Activated B cell treated with CpG ODN at 0.5 μM for 24 hours (primary cell): ENCODE results near the gene TP53I3. TPM values are rescaled to one million over a fixed set of nuclear protein-coding genes. Genes with fewer than 3 reads are reported as not detected.

ENCODE experiments used
- ATAC-seq: fragments of 200-7000 bp; cut with Tn5 transposase; one replicate; pipeline ENCODE4 v1.10.0; 2021; ENCODE audit warnings: low read depth, mild to moderate bottlenecking, moderate library complexity
- CTCF ChIA-PET: fragments of 350-600 bp; sonication (Branson Sonifier 250); formaldehyde crosslinking; loops from one replicate; lab custom pipeline; 2021; ENCODE audit warnings: antibody characterized with exemption; lab: Charles Lee
- POLR2A ChIA-PET: fragments of 350-600 bp; sonication (Branson Sonifier 250); formaldehyde crosslinking; loops from one replicate; lab custom pipeline; 2021; ENCODE audit warnings: antibody characterized with exemption; lab: Charles Lee
- DNase-seq: peaks from one replicate; pipeline ENCODE4 v3.0.0; 2022
- H3K27ac Mint-ChIP-seq: one replicate; pipeline ENCODE4 v1.8.0; 2020; ENCODE audit warnings: mixed read lengths
- H3K27me3 Mint-ChIP-seq: one replicate; pipeline ENCODE4 v1.8.0; 2021; ENCODE audit warnings: mixed read lengths
- H3K36me3 Mint-ChIP-seq: one replicate; pipeline ENCODE4 v1.8.0; 2021; ENCODE audit warnings: low read depth, mixed read lengths
- H3K4me1 Mint-ChIP-seq: one replicate; pipeline ENCODE4 v1.8.0; 2021; ENCODE audit warnings: mixed read lengths
- H3K4me3 Mint-ChIP-seq: one replicate; pipeline ENCODE4 v1.8.0; 2020; ENCODE audit warnings: mild to moderate bottlenecking, mixed read lengths
- H3K9me3 Mint-ChIP-seq: one replicate; pipeline ENCODE4 v1.8.0; 2020; ENCODE audit warnings: mixed read lengths
- CTCF ChIP-seq: fragments of 200-600 bp; IDR thresholded peaks from one replicate; pipeline ENCODE4 v1.8.0; 2022; ENCODE audit warnings: antibody characterized with exemption, mild to moderate bottlenecking
- intact Hi-C: fragments of 100-400 bp; cut with micrococcal nuclease; formaldehyde crosslinking; loops from one replicate; pipeline ENCODE4 v1.15.1; 2024
- total RNA-seq: library from RNA; stranded (reverse); gene quantifications from 2 replicates; pipeline ENCODE4 v1.2.3, GENCODE V29; 2022

TP53I3 gene
- total RNA-seq, 1 donor from 2014 or later, result 6.3 TPM

DNA sequence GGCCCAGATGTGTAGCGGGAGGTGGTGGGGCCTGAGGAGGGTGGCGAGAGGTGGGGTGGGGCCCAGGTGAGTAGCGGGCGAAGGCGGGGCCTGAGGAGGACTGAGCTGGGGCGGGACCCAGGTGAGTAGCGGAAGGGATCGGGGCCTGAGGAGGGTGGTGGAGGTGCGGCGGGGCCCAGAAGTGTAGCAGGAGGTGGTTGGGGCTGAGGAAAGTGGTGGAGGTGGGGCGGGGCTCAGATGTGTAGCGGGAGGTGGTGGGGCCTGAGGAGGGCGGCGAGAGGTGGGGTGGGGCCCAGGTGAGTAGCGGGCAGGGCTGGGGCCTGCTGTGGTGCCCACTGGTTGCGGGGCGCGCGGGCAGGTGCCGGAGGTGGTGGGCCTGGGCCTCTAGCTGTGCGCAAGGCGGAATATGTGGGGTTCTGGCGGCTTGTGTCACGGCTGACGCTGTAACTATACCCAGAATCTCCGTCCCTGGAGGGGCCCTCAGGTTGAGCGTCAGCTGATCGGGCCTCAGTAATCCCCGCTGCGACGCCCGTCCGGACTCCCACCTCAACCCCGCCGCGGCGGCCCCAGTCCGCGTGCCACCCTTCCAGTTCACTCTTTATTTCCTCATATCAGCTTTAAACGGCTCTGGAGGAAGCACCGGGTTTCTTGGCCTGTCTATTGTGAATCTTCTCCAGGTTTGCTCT is 7.6 kb downstream of the TP53I3 start:
- Mint-ChIP-seq H3K4me1 (peaks cover 28% of the 10 kb centered on the region), H3K4me3 (peak overlapping the region; percentile 100), H3K27me3 (no peaks in the 10 kb centered on the region), H3K36me3 (peaks cover 39% of the 10 kb centered on the region), H3K9me3 (no peaks in the 10 kb centered on the region), H3K27ac (peak overlapping the region; percentile 99)
- DNase-seq (no peak), ATAC-seq (peak; percentile 13)
- CTCF ChIA-PET, result interaction anchor here (1.0 to 2.1 kb wide), 3 partner anchors 7 to 150 kb away, joined by 5 to 15 read pairs (median 8); partner anchors contain the start of genes ATAD2B, TP53I3 and WDCP
- intact Hi-C loops, result loop anchor here (1.0 to 5.0 kb wide), 9 partner anchors 7 to 1955 kb away; partner anchors contain the start of genes ATAD2B, CENPO, FAM228B and ITSN2
- POLR2A ChIA-PET, result interaction anchor here (0.6 to 3.1 kb wide), 16 partner anchors 8 to 1802 kb away, joined by 3 to 111 read pairs (median 6); partner anchors contain the start of genes ASXL2, ATAD2B, FAM228B and FKBP1B
- no peak for TF ChIP-seq CTCF

GRCh38 chr2:24075915-24076848 is 8.5 kb downstream of the TP53I3 start, which contains the start of gene SF3B6:
Gene SF3B6 (minus strand): TSS chr2:24076326. CDS start chr2:24076229, 97 bp downstream.
- ChIA-PET CTCF (interaction anchor here (1.0 to 2.1 kb wide), 3 partner anchors 8 to 149 kb away, joined by 5 to 15 read pairs (median 8); partner anchors contain the start of genes ATAD2B, TP53I3 and WDCP), POLR2A (interaction anchor here (0.6 to 3.1 kb wide), 15 partner anchors 8 to 1802 kb away, joined by 3 to 111 read pairs (median 6); partner anchors contain the start of genes ASXL2, ATAD2B, FAM228B and FKBP1B)
- Mint-ChIP-seq H3K4me3 (peak within 1 kb of the TSS; percentile 100), H3K9me3 (no peaks in the 10 kb centered on the region), H3K4me1 (peaks cover 28% of the 10 kb centered on the region), H3K36me3 (peaks cover 39% of the 10 kb centered on the region), H3K27ac (peak within 1 kb of the TSS; percentile 99), H3K27me3 (no peaks in the 10 kb centered on the region)
- intact Hi-C loops, result loop anchor here (1.0 to 5.0 kb wide), 9 partner anchors 8 to 1956 kb away; partner anchors contain the start of genes ATAD2B, CENPO, FAM228B and ITSN2
- ATAC-seq, result peak; percentile 87
- no peak for TF ChIP-seq CTCF
- DNase-seq, result peak; percentile 98

GRCh38 chr2:24075259-24075658 is 9.4 kb downstream of the TP53I3 start:
- DNase-seq (no peak), ATAC-seq (no peak)
- peaks cover 28% of the 10 kb centered on the region for H3K4me1 Mint-ChIP-seq
- H3K27me3 Mint-ChIP-seq, result no peaks in the 10 kb centered on the region
- ChIA-PET POLR2A (interaction anchor here (1.6 to 3.1 kb wide), 4 partner anchors 9 to 148 kb away, joined by 10 to 111 read pairs (median 21); partner anchors contain the start of genes ATAD2B, FKBP1B, PFN4 and TP53I3), CTCF (interaction anchor here (2.1 kb wide), 1 partner anchor 9 kb away, joined by 8 read pairs; the partner anchor contains the start of gene TP53I3)
- peak overlapping the region; percentile 99 for H3K27ac Mint-ChIP-seq
- peak overlapping the region; percentile 100 for H3K4me3 Mint-ChIP-seq
- TF ChIP-seq CTCF, result no peak
- intact Hi-C loops, result loop anchor here (5.0 kb wide), 2 partner anchors 717 to 1957 kb away; partner anchors contain the start of genes CENPO, PTRHD1 and RAB10
- H3K36me3 Mint-ChIP-seq, result peaks cover 40% of the 10 kb centered on the region
- no peaks in the 10 kb centered on the region for H3K9me3 Mint-ChIP-seq

DNA sequence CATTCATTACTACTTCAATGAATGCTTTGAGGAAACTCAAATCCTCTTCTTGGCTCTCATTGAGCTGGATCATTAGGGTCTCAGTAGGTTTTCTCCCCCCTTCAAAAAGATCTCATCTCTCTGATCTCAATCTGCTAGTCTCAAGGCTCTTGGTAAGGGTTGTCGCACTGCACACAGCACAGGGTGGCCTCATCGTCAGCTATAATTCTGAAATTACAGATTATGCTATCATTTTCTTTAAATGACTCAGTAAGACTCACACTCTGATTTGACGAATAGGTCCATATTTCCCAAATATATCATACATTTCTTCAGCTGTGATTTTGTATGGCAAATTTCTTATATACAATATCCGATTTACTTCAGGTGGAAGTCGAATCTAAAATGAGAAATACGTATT is 10.8 kb downstream of the TP53I3 start:
- CTCF ChIA-PET, result interaction anchor here (0.8 kb wide), 1 partner anchor 11 kb away, joined by 4 read pairs; the partner anchor contains the start of gene TP53I3

More for the DNA sequence above, 10.8 kb downstream of the TP53I3 start:
- POLR2A ChIA-PET, result interaction anchor here (1.0 to 2.1 kb wide), 2 partner anchors 10 to 147 kb away, joined by 3 to 4 read pairs; partner anchors contain the start of genes ATAD2B and TP53I3
- TF ChIP-seq CTCF, result no peak
- H3K9me3 Mint-ChIP-seq, result no peaks in the 10 kb centered on the region
- H3K4me3 Mint-ChIP-seq, result no peak overlapping the region
- H3K27ac Mint-ChIP-seq, result no peak overlapping the region
- intact Hi-C loops, result no loop called here
- DNase-seq (no peak), ATAC-seq (no peak)
- H3K27me3 Mint-ChIP-seq, result no peaks in the 10 kb centered on the region
- peaks cover 28% of the 10 kb centered on the region for H3K4me1 Mint-ChIP-seq
- peaks cover 54% of the 10 kb centered on the region for H3K36me3 Mint-ChIP-seq
